ENCODE results near the gene INA. TPM values are rescaled to one million over a fixed set of nuclear protein-coding genes. Genes with fewer than 3 reads are reported as not detected.

Gene INA
- total and polyA plus RNA-seq, 2 donors (not counting 1 experiment from before 2014, with no cell fraction given): 0.50 to 3.5 TPM

- H4K20me1 ChIP-seq (ENCODE audit: control insufficient read depth, extremely low read depth, insufficient read depth, low read length): no peaks in the 10 kb centered on the region
- no peaks in the 10 kb centered on the region for H3K4me1 ChIP-seq (ENCODE audit: control insufficient read depth, extremely low read depth, insufficient read depth, low read length)
- H3K27ac ChIP-seq (ENCODE audit: insufficient read depth, low read length): no peak overlapping the region
- no peaks in the 10 kb centered on the region for H3K9me3 ChIP-seq (ENCODE audit: control insufficient read depth, insufficient read depth, low read depth, low read length)
- DNase-seq (ENCODE audit: low read depth in 2 of 2): no peak
- H2AFZ ChIP-seq (ENCODE audit: low read length): no peak overlapping the region
- H3K79me2 ChIP-seq (ENCODE audit: control insufficient read depth, insufficient read depth, low read length): no peaks in the 10 kb centered on the region
- no peak overlapping the region for H3K9ac ChIP-seq (ENCODE audit: insufficient read depth, low read length)
- no peaks in the 10 kb centered on the region for H3K27me3 ChIP-seq (ENCODE audit: control insufficient read depth, insufficient read depth, low read length)
- H3K4me3 ChIP-seq (replicated peaks in 1 of 4; ENCODE audit: control extremely low read depth in 1 of 4, insufficient read depth in 1 of 4, low read depth in 3 of 4, low read length in 4 of 4): no peak overlapping the region
- no peaks in the 10 kb centered on the region for H3K36me3 ChIP-seq (ENCODE audit: control insufficient read depth, insufficient read depth, low read length)
- H3K4me2 ChIP-seq (ENCODE audit: extremely low read depth, insufficient read depth, low read length): no peak overlapping the region
- TF ChIP-seq EZH2 (IDR thresholded peaks at IDR 0.05; ENCODE audit: low read length, missing control alignments): no peak
- no peak for TF ChIP-seq CTCF (conservative IDR thresholded peaks at IDR 0.05 in 1 of 2, IDR thresholded peaks at IDR 0.05 in 1 of 2; ENCODE audit: low read depth in 1 of 2, low read length in 2 of 2)
These were observed 39.1 kb downstream of the INA start for GRCh38 chr10:103316087-103316486.

- Histone ChIP-seq H3K9ac (ENCODE audit: insufficient read depth, low read length) (no peak overlapping the region), H2AFZ (ENCODE audit: low read length) (no peak overlapping the region), H3K4me2 (ENCODE audit: extremely low read depth, insufficient read depth, low read length) (no peak overlapping the region), H4K20me1 (ENCODE audit: control insufficient read depth, extremely low read depth, insufficient read depth, low read length) (no peaks in the 10 kb centered on the region), H3K27me3 (ENCODE audit: control insufficient read depth, insufficient read depth, low read length) (no peaks in the 10 kb centered on the region), H3K36me3 (ENCODE audit: control insufficient read depth, insufficient read depth, low read length) (no peaks in the 10 kb centered on the region), H3K4me3 (replicated peaks in 1 of 4; ENCODE audit: control extremely low read depth in 1 of 4, insufficient read depth in 1 of 4, low read depth in 3 of 4, low read length in 4 of 4) (no peak overlapping the region), H3K4me1 (ENCODE audit: control insufficient read depth, extremely low read depth, insufficient read depth, low read length) (no peaks in the 10 kb centered on the region), H3K27ac (ENCODE audit: insufficient read depth, low read length) (no peak overlapping the region), H3K9me3 (ENCODE audit: control insufficient read depth, insufficient read depth, low read depth, low read length) (no peaks in the 10 kb centered on the region), H3K79me2 (ENCODE audit: control insufficient read depth, insufficient read depth, low read length) (no peaks in the 10 kb centered on the region)
- TF ChIP-seq EZH2 (IDR thresholded peaks at IDR 0.05; ENCODE audit: low read length, missing control alignments) (no peak), CTCF (conservative IDR thresholded peaks at IDR 0.05 in 1 of 2, IDR thresholded peaks at IDR 0.05 in 1 of 2; ENCODE audit: low read depth in 1 of 2, low read length in 2 of 2) (no peak)
- DNase-seq (ENCODE audit: low read depth in 2 of 2): no peak
These were observed 51.0 kb downstream of the INA start for GRCh38 chr10:103327906-103328305.

GRCh38 chr10:103333934-103334520 lies 57.1 kb downstream of the INA start:
- DNase-seq (ENCODE audit: low read depth in 2 of 2): peak; percentile 9 to 40
- TF ChIP-seq EZH2 (IDR thresholded peaks at IDR 0.05; ENCODE audit: low read length, missing control alignments) (no peak), CTCF (conservative IDR thresholded peaks at IDR 0.05 in 1 of 2, IDR thresholded peaks at IDR 0.05 in 1 of 2; ENCODE audit: low read depth in 1 of 2, low read length in 2 of 2) (peak in 1 of 2 donors; percentile 59)

More at GRCh38 chr10:103333934-103334520, 57.1 kb downstream of the INA start:
- no peaks in the 10 kb centered on the region for H3K27me3 ChIP-seq (ENCODE audit: control insufficient read depth, insufficient read depth, low read length)
- no peaks in the 10 kb centered on the region for H3K9me3 ChIP-seq (ENCODE audit: control insufficient read depth, insufficient read depth, low read depth, low read length)
- no peaks in the 10 kb centered on the region for H4K20me1 ChIP-seq (ENCODE audit: control insufficient read depth, extremely low read depth, insufficient read depth, low read length)
- no peaks in the 10 kb centered on the region for H3K79me2 ChIP-seq (ENCODE audit: control insufficient read depth, insufficient read depth, low read length)
- H2AFZ ChIP-seq (ENCODE audit: low read length): no peak overlapping the region
- no peak overlapping the region for H3K9ac ChIP-seq (ENCODE audit: insufficient read depth, low read length)
- no peak overlapping the region for H3K27ac ChIP-seq (ENCODE audit: insufficient read depth, low read length)
- no peaks in the 10 kb centered on the region for H3K4me1 ChIP-seq (ENCODE audit: control insufficient read depth, extremely low read depth, insufficient read depth, low read length)
- no peak overlapping the region for H3K4me2 ChIP-seq (ENCODE audit: extremely low read depth, insufficient read depth, low read length)
- no peaks in the 10 kb centered on the region for H3K36me3 ChIP-seq (ENCODE audit: control insufficient read depth, insufficient read depth, low read length)
- H3K4me3 ChIP-seq (replicated peaks in 1 of 4; ENCODE audit: control extremely low read depth in 1 of 4, insufficient read depth in 1 of 4, low read depth in 3 of 4, low read length in 4 of 4): no peak overlapping the region

Data from fibroblast of lung (primary cell).